GM19240 (cell line): Measurements from ENCODE around the gene NF1.
"Not testable (repeated sequence)": the region's sequence is repeated elsewhere in the genome, so short reads cannot be mapped to it uniquely, and the experiment has no call there.

Source experiments
- DNase-seq: peaks from one replicate; pipeline ENCODE4 v3.0.0; 2011; ENCODE audit warnings: low spot score; ENCODE audit not compliant: insufficient read length

The NF1 gene

GRCh38 chr17:31176143-31176542 lies 81.4 kb downstream of the NF1 start:
- not testable (repeated sequence) for DNase-seq

- not testable (repeated sequence) for DNase-seq
These were observed 84.2 kb downstream of the NF1 start for GRCh38 chr17:31178951-31179350.

GRCh38 chr17:31195305-31195704 lies 100.5 kb downstream of the NF1 start:
- no peak for DNase-seq

GRCh38 chr17:31198026-31198425 lies 103.2 kb downstream of the NF1 start:
- no peak for DNase-seq

- DNase-seq: not testable (repeated sequence)
These were observed 103.9 kb downstream of the NF1 start for GRCh38 chr17:31198666-31199065.

GRCh38 chr17:31200287-31200686 lies 105.5 kb downstream of the NF1 start:
- DNase-seq: no peak

GRCh38 chr17:31202968-31203367 lies 108.2 kb downstream of the NF1 start:
- DNase-seq: no peak

- DNase-seq: no peak
These were observed 116.7 kb downstream of the NF1 start for GRCh38 chr17:31211352-31212012.

GRCh38 chr17:31216031-31216751 lies 121.4 kb downstream of the NF1 start:
- no peak for DNase-seq

- DNase-seq: no peak
These were observed 129.6 kb downstream of the NF1 start for GRCh38 chr17:31224366-31224765.

- no peak for DNase-seq
These were observed 131.1 kb downstream of the NF1 start for GRCh38 chr17:31225831-31226230.

GRCh38 chr17:31226373-31226772 lies 131.6 kb downstream of the NF1 start:
- DNase-seq: no peak

- DNase-seq: no peak
These were observed 132.2 kb downstream of the NF1 start for GRCh38 chr17:31226950-31227349.

- no peak for DNase-seq
These were observed 137.1 kb downstream of the NF1 start for GRCh38 chr17:31231852-31232251.

GRCh38 chr17:31235110-31235509 lies 140.3 kb downstream of the NF1 start:
- DNase-seq: no peak

- DNase-seq: no peak
These were observed 141.4 kb downstream of the NF1 start for GRCh38 chr17:31236137-31236536.

- no peak for DNase-seq
These were observed 141.9 kb downstream of the NF1 start for GRCh38 chr17:31236712-31237111.

GRCh38 chr17:31241116-31241515 lies 146.3 kb downstream of the NF1 start:
- DNase-seq: no peak

- DNase-seq: no peak
These were observed 154.4 kb downstream of the NF1 start for GRCh38 chr17:31248986-31249834.

- no peak for DNase-seq
These were observed 155.0 kb downstream of the NF1 start for GRCh38 chr17:31249835-31250141.

- DNase-seq: peak; percentile 9
These were observed 155.5 kb downstream of the NF1 start for GRCh38 chr17:31250229-31250628.
